GM23248 (cell line): ENCODE data around the gene TGFBR3L. TPM values are rescaled to one million over a fixed set of nuclear protein-coding genes. Genes with fewer than 3 reads are reported as not detected.
A peak's percentile ranks its signal among the peaks of the same experiment; 100 is the strongest.

ENCODE experiments used
- DNase-seq: peaks from one replicate; pipeline ENCODE4 v3.0.0-alpha.2; 2015
- H2AFZ ChIP-seq: fragments of 200-600 bp; sonication (generic); 2 replicates; pipeline ENCODE4 v1.6.1; 2016; ENCODE audit warnings: antibody characterized with exemption
- H3F3A ChIP-seq: fragments of 200-600 bp; sonication (generic); 2 replicates; pipeline ENCODE4 v1.6.1; 2016; ENCODE audit warnings: mild to moderate bottlenecking, antibody characterized with exemption, mixed run types; ENCODE audit not compliant: insufficient read depth
- H3K27ac ChIP-seq: fragments of 200-600 bp; sonication (generic); 2 replicates; pipeline ENCODE4 v1.5.1; 2016; ENCODE audit warnings: mild to moderate bottlenecking
- H3K27me3 ChIP-seq: fragments of 200-600 bp; sonication (generic); replicated peaks from 2 replicates; pipeline ENCODE4 v1.6.1; 2016; ENCODE audit warnings: mild to moderate bottlenecking; ENCODE audit not compliant: insufficient read depth
- H3K36me3 ChIP-seq: fragments of 200-600 bp; sonication (generic); 2 replicates; pipeline ENCODE4 v1.6.1; 2016; ENCODE audit warnings: low read depth, mild to moderate bottlenecking
- H3K4me1 ChIP-seq: fragments of 200-600 bp; sonication (generic); 2 replicates; pipeline ENCODE4 v1.6.1; 2016; ENCODE audit warnings: mild to moderate bottlenecking; ENCODE audit not compliant: insufficient read depth
- H3K4me2 ChIP-seq: fragments of 200-600 bp; sonication (generic); one replicate; pipeline ENCODE4 v1.6.1; 2016; ENCODE audit warnings: mild to moderate bottlenecking; ENCODE audit not compliant: unreplicated experiment
- H3K4me3 ChIP-seq: fragments of 200-600 bp; sonication (generic); 2 replicates; pipeline ENCODE4 v1.5.1; 2016; ENCODE audit warnings: mild to moderate bottlenecking
- H3K79me2 ChIP-seq: fragments of 200-600 bp; sonication (generic); 2 replicates; pipeline ENCODE4 v1.6.1; 2016; ENCODE audit warnings: mild to moderate bottlenecking; ENCODE audit not compliant: insufficient read depth
- H3K9ac ChIP-seq: fragments of 200-600 bp; sonication (generic); 2 replicates; pipeline ENCODE4 v1.6.1; 2016; ENCODE audit warnings: mild to moderate bottlenecking
- H3K9me2 ChIP-seq: fragments of 200-600 bp; sonication (generic); 2 replicates; pipeline ENCODE4 v1.6.1; 2016; ENCODE audit warnings: mixed run types, mild to moderate bottlenecking, moderate library complexity; ENCODE audit not compliant: insufficient read depth
- H3K9me3 ChIP-seq: fragments of 200-600 bp; sonication (generic); one replicate; pipeline ENCODE4 v1.6.1; 2017; ENCODE audit warnings: low read depth
- H4K20me1 ChIP-seq: fragments of 200-600 bp; sonication (generic); 2 replicates; pipeline ENCODE4 v1.6.0; 2016; ENCODE audit not compliant: insufficient read depth
- EZH2 ChIP-seq: fragments of 200-600 bp; sonication (generic); IDR thresholded peaks from 2 replicates; pipeline ENCODE4 v1.6.1; 2018; ENCODE audit warnings: antibody characterized with exemption, mild to moderate bottlenecking; ENCODE audit not compliant: insufficient read depth, poor library complexity, severe bottlenecking
- EZH2phosphoT487 ChIP-seq: fragments of 200-600 bp; sonication (generic); IDR thresholded peaks from 2 replicates; pipeline ENCODE4 v1.6.1; 2018; ENCODE audit warnings: antibody characterized with exemption, moderate library complexity, mild to moderate bottlenecking, low read depth; ENCODE audit not compliant: insufficient read depth
- WGBS, 2 experiments: methylation state at CpG; one replicate each; pipeline ENCODE4 v1.1.6; 2015 to 2017; ENCODE audit warnings: low lambda C conversion rate in 2 of 2, low coverage in 1 of 2; ENCODE audit errors: missing lambda C conversion rate in 2 of 2; 5-methylcytosine and 5-hydroxymethylcytosine counted together
- in situ Hi-C: fragments of 300-500 bp; cut with MboI; formaldehyde crosslinking; loops from 2 replicates; pipeline ENCODE4 v1.15.0; 2020
- polyA plus RNA-seq: library from polyadenylated mRNA; unstranded; fragments of >200 nt; fragmentation: Nextera tagmentation; extraction: Ambion mirVana; gene quantifications from 2 replicates; pipeline ENCODE4 v1.2.1, GENCODE V29; 2016
- total RNA-seq: library from RNA; depleted of rRNA; stranded (reverse); fragments of >200 nt; shearing (Covaris generic); gene quantifications from 2 replicates; pipeline ENCODE4 v1.2.3, GENCODE V29; 2014

TGFBR3L gene
- total and polyA plus RNA-seq, 2 experiments from 2014 or later = 9.0 to 30.6 TPM

DNA sequence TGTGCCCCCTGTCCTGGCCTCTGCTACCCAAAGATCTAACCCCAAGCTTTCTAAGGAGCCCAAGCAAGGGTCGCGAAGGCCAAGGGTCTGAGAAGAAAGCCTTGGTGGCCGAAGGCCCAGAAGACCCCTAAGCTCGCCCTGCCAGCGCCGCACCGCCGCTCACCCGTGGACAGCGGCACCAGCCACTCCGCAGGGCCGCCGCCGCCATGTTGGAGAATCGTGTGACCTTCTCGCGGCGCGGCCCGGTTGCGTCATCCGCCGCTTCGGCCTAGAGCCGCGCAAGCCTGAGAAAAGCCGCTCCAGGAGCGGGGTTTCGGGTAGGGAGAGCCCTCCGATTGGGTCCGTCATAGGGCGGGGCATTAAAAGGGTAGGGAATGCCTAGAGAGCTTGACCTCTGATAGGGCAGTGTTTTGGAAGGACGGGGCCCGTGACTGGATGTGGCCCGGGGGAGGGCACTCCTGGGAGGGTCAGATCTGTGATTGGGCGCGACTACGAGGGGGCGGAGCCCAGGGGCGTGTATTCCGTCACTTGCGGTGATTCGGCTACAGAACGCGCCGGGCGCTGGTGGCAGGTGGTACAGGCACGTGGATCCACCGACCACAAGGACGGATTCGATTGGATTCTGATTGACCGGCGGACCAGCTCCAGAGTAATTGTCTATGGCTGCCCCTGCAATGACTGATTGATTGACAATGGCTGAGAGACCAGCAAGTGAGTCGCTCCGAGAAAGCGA lies 29.0 kb downstream of the TGFBR3L start, which contains the start of gene TIMM44:
TIMM44 (minus strand) TSS at position 223 of the 733 bp plus-strand sequence; CDS start at position 208, 15 bp downstream.
- peaks cover 5% of the 10 kb centered on the region; the same call in 1 of the 2 replicates for H3K4me1 ChIP-seq
- TF ChIP-seq EZH2 = no peak
- no peak for TF ChIP-seq EZH2phosphoT487
- WGBS, 2 experiments = 1 to 2% methylated on average over 42 to 53 of the region's 56 CpGs
- no peaks in the 10 kb centered on the region for H3K9me2 ChIP-seq
- no peaks in the 10 kb centered on the region for H3F3A ChIP-seq
- H3K9ac ChIP-seq = peak within 1 kb of the TSS; percentile 99
- H4K20me1 ChIP-seq = no peaks in the 10 kb centered on the region
- H2AFZ ChIP-seq = peak within 1 kb of the TSS; percentile 92
- H3K79me2 ChIP-seq = peaks cover 47% of the 10 kb centered on the region
- peak within 1 kb of the TSS; percentile 87 for H3K27ac ChIP-seq
- DNase-seq = peak; percentile 100
- peak within 1 kb of the TSS; percentile 96 for H3K4me3 ChIP-seq
- in situ Hi-C loops = no loop called here
- peak within 1 kb of the TSS; percentile 86 for H3K4me2 ChIP-seq
- H3K9me3 ChIP-seq = no peaks in the 10 kb centered on the region
- peaks cover 5% of the 10 kb centered on the region; the same call in 1 of the 2 replicates for H3K36me3 ChIP-seq
- no peaks in the 10 kb centered on the region for H3K27me3 ChIP-seq

DNA sequence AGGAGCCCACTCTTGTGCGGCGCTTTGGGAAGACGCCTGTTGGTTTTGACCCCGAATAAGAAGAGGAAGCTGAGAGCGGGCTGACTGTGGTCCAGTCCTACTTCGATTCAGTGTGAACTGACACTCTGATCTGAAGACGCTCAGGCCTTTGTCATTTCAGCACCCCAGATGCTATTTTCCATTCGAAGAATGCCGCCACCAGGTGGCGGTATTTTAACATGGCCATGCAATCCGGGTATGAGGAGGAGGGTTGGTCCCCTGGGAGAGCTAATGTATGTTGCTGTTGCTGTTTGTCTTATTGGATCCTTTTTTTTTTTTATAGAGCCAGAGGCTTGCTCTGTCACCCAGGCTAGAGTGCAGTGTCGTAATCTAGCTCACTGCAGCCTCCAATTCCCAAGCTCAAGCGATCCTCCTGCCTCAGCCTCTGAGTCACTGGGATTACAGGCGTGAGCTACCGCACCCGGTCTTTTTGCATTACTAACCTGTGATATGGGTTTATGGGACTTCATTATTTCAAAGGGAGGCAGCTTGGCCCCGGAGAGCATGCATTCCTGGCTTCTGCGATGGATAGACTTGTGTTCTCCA lies 29.6 kb downstream of the TGFBR3L start:
- H3K27ac ChIP-seq = peak overlapping the region; percentile 79
- no peaks in the 10 kb centered on the region for H3K27me3 ChIP-seq
- H3K9ac ChIP-seq = peak overlapping the region; percentile 82
- H3K79me2 ChIP-seq = peaks cover 40% of the 10 kb centered on the region
- H3K9me2 ChIP-seq = no peaks in the 10 kb centered on the region
- H3F3A ChIP-seq = no peaks in the 10 kb centered on the region
- in situ Hi-C loops = no loop called here
- H3K4me2 ChIP-seq = peak overlapping the region; percentile 86
- no peak for TF ChIP-seq EZH2phosphoT487
- TF ChIP-seq EZH2 = no peak
- H3K4me3 ChIP-seq = peak overlapping the region; percentile 76
- no peaks in the 10 kb centered on the region for H4K20me1 ChIP-seq
- DNase-seq = peak; percentile 97
- no peaks in the 10 kb centered on the region for H3K36me3 ChIP-seq
- peaks cover 5% of the 10 kb centered on the region; the same call in 1 of the 2 replicates for H3K4me1 ChIP-seq
- H2AFZ ChIP-seq = peak overlapping the region; percentile 92
- no peaks in the 10 kb centered on the region for H3K9me3 ChIP-seq
- 21 to 22% methylated on average over 18 of the region's 18 CpGs for WGBS, 2 experiments

DNA sequence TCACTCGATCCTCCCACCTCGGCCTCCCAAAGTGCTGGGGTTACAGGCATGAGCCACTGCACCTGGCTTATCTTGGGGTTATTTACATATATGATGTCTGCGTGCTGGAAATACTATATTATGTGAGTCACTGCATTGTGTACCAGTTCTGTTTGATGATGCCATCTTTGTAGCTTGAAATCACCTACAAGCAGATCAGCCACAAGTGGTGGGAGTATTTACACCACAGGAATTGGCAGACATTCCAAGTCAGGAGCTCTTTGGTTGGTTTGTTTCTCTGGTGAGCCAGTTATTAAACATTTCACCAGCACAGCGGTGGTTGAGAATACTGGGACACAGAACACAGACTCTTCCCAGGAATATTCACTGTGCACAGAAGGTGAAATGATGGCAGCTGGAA lies 33.3 kb downstream of the TGFBR3L start:
- H3K79me2 ChIP-seq = peaks cover 4% of the 10 kb centered on the region
- 70 to 74% methylated on average over 4 of the region's 4 CpGs for WGBS, 2 experiments
- H3K9me3 ChIP-seq = no peaks in the 10 kb centered on the region
- no peak overlapping the region for H3K9ac ChIP-seq
- no peaks in the 10 kb centered on the region for H3F3A ChIP-seq
- H3K4me3 ChIP-seq = no peak overlapping the region
- no peaks in the 10 kb centered on the region for H3K9me2 ChIP-seq
- TF ChIP-seq EZH2 (no peak), EZH2phosphoT487 (no peak)
- H2AFZ ChIP-seq = no peak overlapping the region
- H3K4me1 ChIP-seq = 0 out of 2 replicates have a peak, but pooled peaks cover 2% of the 10 kb centered on the region
- DNase-seq = no peak
- no peak overlapping the region for H3K27ac ChIP-seq
- H4K20me1 ChIP-seq = no peaks in the 10 kb centered on the region
- no peak overlapping the region for H3K4me2 ChIP-seq
- H3K36me3 ChIP-seq = no peaks in the 10 kb centered on the region
- in situ Hi-C loops = no loop called here
- no peaks in the 10 kb centered on the region for H3K27me3 ChIP-seq

DNA sequence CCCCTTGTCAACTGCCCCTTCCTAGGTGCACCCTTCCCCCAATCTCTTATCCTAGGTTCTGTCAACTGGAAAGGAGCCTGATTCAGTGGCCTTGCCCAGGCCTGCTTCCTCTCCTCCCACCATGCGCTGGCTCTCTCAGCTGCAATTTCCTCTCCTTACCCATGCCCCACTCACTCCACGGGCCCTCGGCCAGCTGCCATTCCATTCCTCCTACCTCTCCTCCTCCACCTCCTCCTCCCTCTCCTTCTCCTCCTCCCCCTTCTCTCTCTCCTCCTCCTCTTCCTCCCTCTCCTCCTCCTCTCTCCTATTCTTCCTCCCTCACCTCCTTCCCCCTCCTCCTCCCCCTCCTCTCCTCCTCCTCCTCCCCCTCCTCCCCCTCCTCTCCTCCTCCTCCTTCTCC lies 38.4 kb downstream of the TGFBR3L start:
- 0 to 21% methylated on average over 1 to 3 of the region's 3 CpGs for WGBS, 2 experiments
- Histone ChIP-seq H3K4me3 (no peak overlapping the region), H3F3A (no peaks in the 10 kb centered on the region), H3K9me3 (no peaks in the 10 kb centered on the region), H3K9ac (no peak overlapping the region), H3K9me2 (no peaks in the 10 kb centered on the region), H3K79me2 (no peaks in the 10 kb centered on the region), H3K27ac (no peak overlapping the region), H3K36me3 (no peaks in the 10 kb centered on the region), H3K27me3 (no peaks in the 10 kb centered on the region), H3K4me1 (0 out of 2 replicates have a peak, but pooled peaks cover 3% of the 10 kb centered on the region), H2AFZ (no peak overlapping the region), H4K20me1 (no peaks in the 10 kb centered on the region), H3K4me2 (no peak overlapping the region)
- peak; percentile 44 for DNase-seq
- in situ Hi-C loops = no loop called here
- TF ChIP-seq EZH2phosphoT487 = no peak
- TF ChIP-seq EZH2 = no peak
